HG03439 (cell line): ENCODE data around the gene CLEC18B.
"Not testable (repeated sequence)": the region's sequence is repeated elsewhere in the genome, so short reads cannot be mapped to it uniquely, and the experiment has no call there.

Source experiments
- ATAC-seq: cut with Tn5 transposase; IDR thresholded peaks from one replicate; pipeline ENCODE4 v1.9.1; 2021; ENCODE audit warnings: mild to moderate bottlenecking, moderate library complexity; ENCODE audit not compliant: unreplicated experiment

Gene CLEC18B

DNA sequence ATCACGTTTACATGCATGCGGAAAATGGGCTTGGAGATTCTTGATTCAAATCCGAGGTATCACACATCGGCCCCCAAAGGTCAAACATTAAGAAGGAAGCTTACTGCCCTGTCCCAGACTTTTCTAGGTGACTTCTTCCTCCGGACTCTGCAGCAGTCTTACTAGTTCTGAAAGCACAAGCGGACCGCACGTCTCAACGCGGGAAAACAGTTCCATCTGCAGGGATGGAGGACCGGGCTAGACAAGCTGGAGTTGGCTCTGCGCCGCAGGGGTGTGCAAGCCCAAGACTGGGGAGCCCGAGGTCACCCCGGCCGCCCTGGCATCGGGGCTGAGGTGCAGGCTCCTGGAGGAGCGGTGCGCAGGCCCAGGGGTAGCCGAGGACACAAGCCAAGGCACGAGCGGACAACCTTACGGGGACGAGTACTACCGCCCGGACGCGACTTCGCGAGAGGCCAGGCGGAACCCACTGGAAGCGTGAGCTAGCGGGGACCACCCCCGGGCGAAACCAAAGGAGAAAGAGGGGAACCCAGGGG is 53.7 kb downstream of the CLEC18B start:
- peak; percentile 57 for ATAC-seq

DNA sequence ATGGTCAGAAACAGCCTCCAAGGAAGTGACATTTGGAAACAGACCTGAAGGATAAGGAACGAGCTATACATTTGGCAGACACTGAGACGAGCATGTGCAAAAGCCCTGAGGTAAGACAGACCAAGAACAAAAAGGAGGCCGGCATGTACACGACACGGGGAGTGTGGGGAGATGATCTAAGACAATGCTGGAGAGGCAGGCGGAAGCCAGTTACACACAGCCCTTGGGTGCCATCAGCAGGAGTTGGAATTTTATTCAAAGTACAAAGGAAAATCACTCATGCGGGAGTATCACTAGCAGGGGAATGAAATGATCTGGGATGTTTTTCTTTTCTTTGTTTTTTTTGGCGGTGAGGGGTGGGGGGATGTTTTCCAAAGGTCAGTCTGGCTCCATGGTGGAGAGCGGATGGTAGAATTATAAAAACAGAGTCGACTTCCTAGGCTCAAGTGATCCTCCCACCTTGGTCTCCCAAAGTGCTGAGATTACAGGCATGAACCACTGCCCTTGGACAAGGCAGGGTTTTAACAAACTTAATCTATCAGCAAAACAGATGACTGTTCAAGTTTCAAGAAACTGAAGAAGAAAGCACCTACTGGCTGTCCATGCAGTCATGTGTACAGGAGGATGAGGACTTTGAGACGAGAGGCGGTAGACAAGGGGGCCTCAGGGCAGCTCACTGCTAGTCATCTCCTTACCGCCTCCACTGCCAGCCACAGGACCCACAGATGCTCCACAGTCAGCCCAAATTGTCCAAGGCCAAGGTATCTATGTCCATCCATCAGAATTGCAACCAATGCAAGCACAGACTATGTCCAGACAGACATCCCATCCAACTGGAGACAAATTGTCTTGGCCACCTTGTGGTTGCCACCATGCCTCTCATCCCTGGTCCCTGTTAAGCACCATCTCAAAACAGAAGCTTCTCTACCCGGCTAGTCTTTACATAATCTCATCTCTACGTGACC is 59.4 kb downstream of the CLEC18B start:
- not testable (repeated sequence) for ATAC-seq
